Activated CD8-positive, alpha-beta memory T cell treated with anti-CD3 and anti-CD28 coated beads, Interleukin-2, amount 50 U/mL, for 48 hours (primary cell): Measurements from ENCODE around the gene PKN2.
"Not testable (repeated sequence)": the region's sequence is repeated elsewhere in the genome, so short reads cannot be mapped to it uniquely, and the experiment has no call there.

ENCODE experiments used
- DNase-seq: peaks from one replicate; pipeline ENCODE4 v3.0.0-alpha.2; 2020

PKN2 gene

DNA sequence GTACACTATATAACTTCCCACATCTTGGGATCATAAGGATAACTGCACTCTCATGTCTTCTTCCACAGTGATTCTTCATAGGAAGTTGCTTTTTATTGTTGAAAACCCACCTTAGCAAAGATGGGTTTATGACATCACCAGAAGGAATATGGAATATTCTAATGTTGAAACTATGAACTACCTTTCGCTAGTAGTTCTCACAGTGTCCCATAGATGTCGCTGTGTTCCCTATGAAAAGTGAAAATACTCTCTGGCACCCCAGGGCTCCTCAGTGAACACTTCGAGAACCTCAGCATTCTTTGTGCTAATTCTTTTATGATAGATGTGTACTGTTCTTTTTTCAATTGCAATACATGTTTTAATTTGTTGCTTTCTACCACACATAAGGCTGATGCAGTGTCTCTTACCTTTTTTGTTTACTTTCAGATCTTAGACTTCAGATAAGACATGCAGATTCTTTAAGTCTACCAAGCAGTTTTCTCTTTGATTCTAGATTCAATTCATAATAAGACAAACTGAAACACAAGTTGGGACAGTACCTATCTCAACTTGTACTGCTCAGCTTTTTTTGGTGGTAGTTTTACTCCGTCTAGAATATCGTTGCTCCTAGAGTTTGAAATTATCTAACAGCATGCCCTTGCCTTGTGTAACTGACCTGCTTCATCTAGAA lies 116.4 kb downstream of the PKN2 start:
- no peak for DNase-seq

DNA sequence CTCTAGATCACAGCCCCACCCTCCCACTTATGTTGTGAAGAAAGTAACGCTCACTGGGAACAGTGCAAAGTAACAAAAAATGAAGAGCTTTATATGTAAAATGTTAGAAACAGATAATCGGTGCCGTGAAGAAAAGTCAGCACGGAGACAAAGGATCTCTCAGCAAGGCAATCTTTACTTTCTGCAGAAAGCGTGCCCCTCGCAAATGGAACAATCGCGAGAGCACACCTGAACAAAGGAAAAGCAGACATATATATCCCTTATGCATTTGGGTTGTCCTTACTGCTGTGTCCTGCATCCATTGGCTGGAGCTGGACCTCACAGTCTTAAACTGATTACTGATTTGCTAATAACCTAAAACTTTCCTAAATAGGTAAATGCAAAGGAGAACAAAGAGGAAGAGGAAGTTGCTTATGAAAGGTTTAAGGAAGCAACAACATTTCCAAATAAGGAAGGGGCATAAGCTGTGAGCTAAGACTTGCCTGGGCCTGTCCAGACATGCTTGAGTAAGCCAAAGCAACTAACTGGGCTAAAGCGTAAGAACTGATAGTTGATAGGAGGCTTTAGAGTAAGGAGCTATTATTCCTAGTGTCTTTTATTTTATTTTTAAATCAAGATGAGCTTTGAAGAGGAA lies 117.6 kb downstream of the PKN2 start:
- DNase-seq, result no peak

DNA sequence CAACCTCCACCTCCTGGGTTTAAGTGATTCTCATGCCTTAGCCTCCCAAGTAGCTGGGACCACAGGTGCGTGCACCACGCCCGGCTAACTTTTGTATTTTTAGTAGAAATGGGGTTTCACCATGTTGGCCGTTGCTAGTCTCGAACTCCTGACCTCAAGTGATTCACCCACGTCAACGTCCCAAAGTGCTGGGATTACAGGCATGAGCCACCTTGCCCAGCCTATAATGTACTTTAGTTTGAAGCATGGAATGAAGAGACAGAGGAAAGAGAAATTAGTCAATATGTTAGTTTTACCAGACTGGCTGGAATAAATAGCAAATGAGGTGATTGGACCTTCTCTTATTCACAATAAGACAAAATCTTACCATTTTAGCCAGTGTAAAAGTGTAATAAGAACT lies 118.3 kb downstream of the PKN2 start:
- DNase-seq, result no peak

DNA sequence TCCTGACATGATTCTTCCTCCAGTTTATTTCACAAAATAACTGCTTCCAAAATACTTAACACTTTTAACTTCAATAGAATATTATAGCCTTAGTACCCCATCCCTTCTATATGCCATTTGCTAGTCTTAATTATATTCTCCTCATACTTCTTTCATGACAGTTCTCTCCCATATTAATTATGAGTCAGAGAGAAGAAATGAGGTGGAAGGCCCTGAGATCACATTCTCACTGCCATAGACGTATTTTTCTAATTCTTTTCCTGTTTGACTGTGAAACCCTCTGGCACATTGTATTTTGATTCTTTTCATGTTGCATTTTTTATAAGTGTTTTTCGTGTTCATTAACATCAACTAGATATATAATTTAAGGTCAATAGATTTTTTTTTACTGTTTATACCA lies 118.9 kb downstream of the PKN2 start:
- no peak for DNase-seq

DNA sequence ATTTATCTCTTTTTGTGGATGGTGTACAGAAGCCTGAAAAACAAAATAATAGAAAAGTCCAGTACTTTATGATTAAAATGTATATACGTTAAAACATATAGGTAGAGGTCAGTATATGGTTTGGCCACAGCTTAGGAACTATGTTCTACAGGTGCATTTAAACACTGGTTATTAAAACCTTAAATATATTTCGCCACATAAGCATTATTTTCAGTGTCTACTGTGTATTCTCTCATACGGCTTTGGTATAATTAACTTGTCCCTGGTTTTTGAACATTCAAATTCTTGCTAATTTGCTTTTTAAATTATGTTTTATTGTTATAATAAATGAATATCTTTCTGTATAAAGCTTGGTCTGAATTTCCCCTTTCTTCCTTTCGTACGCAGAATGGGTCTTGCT lies 119.4 kb downstream of the PKN2 start:
- no peak for DNase-seq

DNA sequence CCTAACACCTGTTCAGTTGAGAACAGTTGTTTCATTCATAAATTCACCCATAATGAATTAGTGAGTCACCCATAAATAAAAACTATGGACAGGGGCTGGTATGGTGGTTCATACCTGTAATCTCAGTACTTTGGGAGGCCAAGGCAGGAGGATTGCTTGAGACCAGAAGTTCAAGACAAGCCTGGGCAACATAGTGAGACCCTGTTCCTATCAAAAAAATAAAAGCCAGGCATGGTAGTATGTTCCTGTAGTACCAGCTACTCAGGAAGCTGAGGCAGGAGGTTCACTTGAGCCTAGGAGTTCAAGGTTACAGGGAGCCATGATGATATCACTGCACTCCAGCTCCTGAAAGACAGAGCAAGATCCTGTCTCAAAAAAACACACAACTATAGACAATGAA lies 128.3 kb downstream of the PKN2 start:
- no peak for DNase-seq

DNA sequence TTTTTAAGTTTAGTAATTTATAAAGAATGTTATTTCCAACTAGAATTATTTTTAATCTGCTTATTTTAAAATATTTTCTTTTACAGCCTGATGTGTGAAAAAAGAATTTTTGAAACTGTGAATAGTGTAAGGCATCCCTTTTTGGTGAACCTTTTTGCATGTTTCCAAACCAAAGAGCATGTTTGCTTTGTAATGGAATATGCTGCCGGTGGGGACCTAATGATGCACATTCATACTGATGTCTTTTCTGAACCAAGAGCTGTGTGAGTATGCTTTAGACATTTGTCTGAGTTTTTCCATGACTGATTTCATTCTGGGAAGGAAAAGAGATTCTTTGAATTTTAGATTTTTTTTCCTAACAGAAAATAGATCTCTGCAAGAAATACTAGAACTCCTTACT lies 129.4 kb downstream of the PKN2 start:
- DNase-seq, result no peak

DNA sequence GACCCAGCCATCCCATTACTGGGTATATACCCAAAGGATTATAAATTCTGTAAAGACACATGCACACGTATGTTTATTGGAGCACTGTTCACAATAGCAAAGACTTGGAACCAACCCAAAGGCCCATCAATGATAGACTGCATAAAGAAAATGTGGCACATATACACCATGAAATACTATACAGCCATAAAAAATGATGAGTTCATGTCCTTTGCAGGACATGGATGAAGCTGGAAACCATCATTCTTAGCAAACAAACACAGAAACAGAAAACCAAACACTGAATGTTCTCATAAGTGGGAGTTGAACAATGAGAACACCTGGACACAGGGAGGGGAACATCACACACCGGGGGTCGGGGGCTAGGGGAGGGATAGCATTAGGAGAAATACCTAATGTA lies 135.6 kb downstream of the PKN2 start:
- not testable (repeated sequence) for DNase-seq

DNA sequence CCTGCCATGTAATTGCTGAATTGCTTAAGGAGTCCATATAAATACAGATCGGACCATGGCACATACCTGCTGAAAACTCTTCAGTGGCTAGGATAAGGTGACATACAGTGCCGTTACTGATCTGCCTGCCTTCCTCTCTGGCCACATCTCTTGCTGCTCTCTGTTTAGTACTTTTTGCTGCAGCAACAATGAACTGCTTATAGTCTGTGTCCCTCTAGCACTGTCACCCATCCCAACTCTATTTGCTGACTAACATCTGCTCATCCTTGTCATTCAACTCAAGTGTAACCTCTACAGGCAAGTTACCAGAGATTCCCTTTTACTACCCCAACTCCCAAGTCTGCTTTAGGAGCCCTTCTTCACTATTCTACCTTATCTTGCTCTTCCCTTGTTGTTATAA lies 141.6 kb downstream of the PKN2 start:
- no peak for DNase-seq

DNA sequence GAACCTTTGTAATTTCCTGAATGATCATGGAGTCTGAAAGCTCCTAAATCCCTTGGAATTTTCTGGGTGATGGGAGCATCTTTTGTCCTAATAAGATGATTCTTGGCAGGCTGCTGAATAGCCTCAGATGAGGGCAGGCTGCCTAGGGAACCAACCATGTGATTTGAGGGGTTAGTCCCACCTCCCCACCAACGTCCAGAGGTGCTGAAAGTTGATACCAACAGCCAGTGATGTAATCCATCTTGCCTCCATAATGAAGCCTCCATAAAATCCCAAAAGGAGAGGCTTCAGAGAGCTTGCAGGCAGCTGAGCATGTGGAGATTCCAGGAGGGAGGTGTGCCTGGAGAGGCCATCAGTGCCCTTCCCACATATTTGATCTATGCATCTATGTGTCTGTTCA lies 163.6 kb downstream of the PKN2 start:
- no peak for DNase-seq

DNA sequence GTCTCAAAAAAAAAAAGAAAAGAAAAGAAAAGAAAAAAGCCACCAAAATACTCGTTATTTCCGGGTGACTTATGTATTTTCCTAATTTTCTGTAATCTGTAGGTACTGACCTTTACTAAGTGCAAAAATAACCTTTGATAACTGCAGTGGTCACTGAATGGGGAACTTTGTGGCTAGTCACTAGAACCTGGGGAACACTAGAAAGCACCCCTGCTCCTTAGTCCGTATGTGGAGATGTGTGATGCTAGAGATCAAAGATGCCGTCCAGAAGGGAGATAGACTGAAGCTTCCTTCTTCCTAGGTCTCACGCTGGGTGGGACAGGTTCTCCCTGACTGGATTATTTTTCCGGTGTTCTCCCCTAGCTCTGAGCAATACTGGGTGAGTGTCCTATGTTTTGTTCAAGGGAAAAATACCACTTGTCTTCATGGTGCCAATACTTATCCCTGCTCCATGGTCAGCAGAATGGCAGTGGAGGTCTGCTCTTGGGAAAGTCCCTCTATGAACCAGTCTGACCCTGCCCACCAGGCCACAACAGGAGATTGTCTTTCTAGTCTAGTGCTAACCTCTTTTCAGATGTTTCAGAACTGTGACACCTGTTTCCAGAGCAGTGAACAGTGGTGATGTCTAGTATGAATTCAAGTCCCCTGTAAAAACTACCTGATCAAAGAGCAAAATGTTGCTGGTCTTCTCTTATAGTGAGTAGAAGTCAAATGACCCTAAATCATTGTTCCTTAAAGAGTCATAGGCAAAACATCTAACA lies 167.4 kb downstream of the PKN2 start:
- no peak for DNase-seq

DNA sequence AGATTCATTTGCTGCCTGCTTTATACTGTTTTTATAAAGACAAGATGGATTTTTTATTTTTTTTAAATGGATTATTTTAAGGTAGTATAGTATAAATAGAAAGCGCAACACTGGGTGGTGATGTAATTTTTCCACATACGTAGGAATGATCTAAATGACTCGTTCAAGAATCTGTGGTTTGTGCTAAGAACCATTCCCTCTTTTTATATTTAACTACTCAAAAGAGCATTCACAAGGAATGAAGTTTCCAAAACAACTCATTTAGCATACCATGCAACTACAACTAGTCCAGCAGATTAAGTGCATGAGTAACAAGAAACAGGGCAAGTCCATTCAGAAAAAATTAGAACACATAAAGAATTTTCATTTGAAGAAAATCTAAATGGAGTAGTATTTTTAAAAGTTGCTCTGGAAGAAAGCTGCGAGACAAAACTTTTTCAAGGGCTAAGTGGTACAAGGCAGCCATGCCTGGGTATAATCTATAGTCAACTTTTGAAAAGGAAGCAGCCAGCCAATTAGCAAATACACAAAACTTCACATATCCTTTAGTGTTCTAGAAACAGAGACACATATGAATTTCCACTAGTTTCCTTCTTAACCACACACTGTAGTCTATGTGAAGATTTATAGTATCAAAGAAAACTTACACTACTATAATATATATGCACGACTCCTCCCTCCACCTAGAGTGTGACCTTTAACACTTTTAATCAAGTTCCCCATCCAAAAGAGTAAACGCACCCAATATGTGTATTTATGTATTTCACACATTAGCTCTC lies 183.9 kb downstream of the PKN2 start:
- DNase-seq, result no peak

DNA sequence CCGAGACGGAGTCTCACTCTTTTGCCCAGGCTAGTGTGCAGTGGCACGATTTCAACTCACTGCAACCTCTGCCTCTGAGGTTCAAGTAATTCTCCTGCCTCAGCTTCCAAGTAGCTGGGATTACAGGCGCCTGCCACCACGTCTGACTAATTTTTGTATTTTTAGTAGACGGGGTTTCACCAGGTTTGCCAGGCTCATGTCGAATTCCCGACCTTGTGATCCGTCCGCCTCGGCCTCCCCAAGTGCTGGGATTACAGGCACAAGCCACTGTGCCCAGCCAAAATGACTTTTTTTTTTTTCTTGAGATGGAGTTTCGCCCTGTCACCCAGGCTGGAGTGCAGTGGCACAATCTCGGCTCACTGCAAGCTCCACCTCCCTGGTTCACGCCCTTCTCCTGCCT lies 185.6 kb downstream of the PKN2 start:
- DNase-seq, result not testable (repeated sequence)

DNA sequence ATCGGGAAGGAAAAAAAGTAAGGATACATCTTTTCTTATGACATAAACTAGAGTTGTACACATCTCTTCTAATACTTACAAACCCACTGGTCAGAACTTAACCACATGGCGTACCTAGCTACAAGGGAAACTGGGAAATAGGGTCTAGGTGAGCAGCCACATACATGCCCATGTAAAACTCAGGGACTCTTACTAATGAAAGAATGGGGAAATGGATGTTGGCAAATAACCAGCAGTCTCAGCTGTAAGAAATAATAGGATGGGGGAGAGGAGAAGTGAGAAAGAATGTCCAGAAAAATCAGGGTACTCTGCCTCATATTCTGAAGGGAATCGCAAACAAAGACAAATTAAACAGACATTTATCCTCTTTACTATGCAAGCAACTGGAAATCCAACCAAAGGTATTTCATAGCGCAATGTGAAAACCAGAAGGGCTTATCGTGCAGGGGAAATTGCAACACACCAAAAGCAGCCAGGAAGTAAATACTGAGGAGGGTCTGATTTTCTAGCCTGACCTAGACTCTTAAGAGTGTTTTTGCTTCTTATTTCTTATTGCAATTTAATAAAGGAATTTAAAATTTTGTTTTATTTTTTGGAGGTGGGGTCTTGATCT lies 189.8 kb downstream of the PKN2 start:
- DNase-seq, result no peak

DNA sequence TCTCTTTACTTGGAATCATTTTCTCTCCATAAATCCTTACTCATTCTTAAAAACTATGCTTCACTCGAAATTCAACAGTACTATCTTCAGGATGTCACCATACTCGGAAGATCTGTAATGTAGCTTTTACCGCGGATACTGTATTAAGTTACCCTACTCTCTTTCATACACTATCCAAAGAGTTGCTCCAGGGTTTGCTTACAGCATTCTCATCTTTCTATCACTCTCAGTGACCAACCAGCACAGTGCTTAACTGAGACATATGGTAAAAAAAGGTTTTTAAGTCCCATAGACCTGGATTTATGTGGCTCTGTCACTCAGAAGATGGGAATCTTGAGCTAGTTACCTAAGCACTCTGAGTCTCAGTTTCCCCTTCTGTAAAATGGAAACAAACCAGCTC lies 191.5 kb downstream of the PKN2 start:
- DNase-seq, result no peak

DNA sequence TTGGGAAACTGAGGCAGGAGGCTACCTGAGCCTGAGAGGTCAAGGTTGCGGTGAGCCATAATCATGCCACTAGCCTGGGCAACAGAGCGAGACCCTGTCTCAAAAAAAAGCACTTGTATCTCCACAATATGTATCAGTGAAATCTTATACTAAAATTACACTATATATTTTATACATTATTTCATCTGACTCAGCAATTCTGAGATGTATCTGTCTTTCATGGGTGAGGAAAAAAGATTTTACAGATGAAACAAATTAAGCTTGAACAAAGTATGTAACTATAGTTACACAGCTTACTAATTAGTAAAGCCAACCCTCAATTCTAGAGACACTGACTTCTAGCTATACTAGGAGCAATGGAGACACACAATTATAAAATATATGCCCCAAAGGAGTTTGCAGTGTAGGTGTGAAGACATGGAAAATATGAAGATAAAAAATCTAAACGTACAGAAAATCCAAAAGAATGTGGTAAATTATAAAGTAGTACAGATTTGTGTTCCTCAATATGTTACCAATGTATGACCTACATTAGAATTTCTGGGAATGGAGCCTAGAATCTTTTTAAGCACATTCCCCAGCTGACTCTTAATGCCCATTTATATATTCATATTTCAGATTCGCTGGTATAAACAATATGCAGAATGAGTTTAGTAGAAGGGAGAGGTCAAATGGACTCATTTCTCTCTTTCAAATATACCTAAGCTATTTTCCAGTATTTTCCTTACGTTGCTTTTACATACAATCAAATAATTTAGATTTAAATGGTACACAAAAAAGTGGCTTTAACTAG lies 192.7 kb downstream of the PKN2 start:
- no peak for DNase-seq

DNA sequence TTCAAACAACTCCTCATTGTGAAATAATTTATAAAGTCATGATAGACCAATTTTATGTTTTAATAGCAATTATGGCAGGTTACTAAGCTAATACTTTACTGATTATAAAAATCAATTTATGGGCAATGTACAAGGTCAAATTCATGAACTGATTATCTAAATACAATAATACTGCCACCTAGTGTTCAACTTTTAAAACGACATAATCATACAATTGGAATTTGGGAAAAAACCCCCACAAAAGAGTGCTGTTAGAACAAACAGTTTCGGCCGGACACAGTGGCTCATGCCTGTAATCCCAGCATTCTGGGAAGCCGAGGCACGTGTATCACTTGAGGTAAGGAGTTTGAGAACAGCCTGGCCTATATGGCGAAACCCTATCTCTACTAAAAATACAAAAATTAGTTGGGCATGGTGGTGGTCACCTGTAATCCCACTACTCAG lies 193.3 kb downstream of the PKN2 start:
- DNase-seq, result no peak

DNA sequence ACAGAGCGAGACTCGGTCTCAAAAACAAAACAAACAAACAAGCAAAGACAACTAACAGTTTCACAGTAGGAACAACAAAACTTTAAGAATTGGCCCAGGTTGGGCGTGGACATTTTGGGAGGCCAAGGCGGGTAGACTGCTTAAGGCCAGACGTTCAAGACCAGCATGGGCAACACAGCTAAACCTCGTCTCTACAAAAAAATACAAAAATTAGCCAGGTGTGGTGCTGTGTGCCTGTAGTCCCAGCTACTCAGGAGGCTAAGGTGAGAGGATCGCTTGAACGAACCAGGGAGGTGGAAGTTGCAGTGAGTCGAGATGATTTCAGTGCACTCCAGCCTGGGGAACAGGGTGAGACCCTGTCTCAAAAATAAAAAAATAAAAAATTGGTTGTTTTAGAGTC lies 193.8 kb downstream of the PKN2 start:
- DNase-seq, result no peak

DNA sequence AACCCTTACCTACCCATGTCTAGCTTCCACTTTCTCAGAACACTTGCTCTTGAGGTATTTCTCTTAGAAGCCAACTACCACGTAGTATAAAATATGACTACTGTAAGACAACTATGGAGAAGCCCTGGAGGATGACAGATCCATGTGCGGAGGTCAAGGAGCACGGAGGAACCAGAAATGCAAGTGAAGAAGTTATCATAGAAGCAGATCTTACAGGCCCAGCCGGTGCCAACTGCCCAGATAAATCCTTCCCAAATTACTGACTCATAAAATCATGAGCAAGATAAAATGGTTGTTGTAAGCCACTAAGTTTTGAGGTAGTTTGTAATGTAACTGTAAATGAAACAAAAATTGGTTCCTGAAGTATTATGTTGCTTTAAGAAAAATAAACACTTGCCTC lies 194.7 kb downstream of the PKN2 start:
- no peak for DNase-seq

DNA sequence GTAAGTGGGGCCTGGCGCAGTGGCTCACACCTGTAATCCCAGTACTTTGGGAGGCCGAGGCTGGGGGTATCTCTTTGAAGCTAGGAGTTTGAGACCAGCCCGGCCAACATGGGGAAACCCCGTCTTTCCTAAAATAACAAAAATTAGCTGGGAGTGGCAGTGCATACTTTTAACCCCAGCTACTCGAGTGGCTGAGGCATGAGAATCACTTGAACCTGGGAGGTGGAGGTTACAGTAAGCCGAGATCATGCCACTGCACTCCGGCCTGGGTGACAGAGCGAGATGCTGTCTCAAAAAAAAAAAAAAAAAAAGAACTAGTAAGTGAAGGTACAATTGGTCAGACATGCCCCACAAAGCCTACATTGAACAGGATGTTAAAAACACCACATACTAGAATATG lies 196.6 kb downstream of the PKN2 start:
- DNase-seq, result not testable (repeated sequence)

DNA sequence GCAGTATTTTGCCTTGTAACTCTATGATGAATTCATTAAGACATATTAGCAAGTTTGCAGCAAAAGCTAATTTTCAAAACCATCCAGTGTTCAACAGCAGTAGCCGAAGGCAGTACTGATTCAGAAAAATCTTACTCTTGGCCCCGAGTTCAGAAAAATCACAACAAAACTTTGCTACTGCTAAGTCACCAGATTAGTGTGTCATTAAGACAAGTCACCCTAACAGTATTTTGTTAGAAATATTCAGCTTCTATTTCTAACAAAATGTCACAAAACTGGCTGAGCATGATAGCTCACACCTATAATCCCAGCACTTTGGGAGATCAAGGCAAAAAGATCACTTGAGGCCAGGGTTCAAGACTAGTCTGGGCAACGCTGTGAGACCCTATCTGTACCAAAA lies 199.1 kb downstream of the PKN2 start:
- no peak for DNase-seq
